PC-9 (cell line): ENCODE data around the gene ADRA1B.

Source experiments
- EZH2 ChIP-seq: fragments of 200-600 bp; sonication (generic); IDR thresholded peaks from 2 replicates; pipeline ENCODE4 v1.8.0; 2017; ENCODE audit warnings: antibody characterized with exemption, low read depth
- TF ChIP-seq, protein P1 (sequence below): fragments of 200-600 bp; sonication (generic); conservative IDR thresholded peaks from 2 replicates; pipeline ENCODE4 v1.6.1; 2017; ENCODE audit warnings: mixed run types, antibody characterized with exemption, mild to moderate bottlenecking, moderate library complexity

DNA sequence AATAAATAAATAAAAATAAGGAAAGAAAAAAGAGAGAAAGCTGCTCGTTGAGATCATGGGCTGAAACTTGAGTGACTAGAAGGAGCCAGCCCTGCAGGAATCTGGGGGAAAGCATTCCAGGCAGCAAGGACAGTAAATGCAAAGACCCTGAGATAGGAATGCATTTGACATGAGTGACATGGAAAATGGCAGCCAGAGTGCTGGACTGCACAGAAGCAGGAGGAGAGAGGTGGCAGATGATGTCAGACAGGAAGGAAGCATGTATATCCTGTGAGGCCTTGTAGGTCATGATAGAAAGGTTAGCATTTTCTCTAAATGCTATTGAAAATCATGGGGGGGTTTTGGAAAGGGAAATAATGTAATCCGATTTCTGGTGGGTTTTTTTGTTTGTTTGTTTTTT lies 29.1 kb downstream of the ADRA1B start:
- TF ChIP-seq, protein P1, sequence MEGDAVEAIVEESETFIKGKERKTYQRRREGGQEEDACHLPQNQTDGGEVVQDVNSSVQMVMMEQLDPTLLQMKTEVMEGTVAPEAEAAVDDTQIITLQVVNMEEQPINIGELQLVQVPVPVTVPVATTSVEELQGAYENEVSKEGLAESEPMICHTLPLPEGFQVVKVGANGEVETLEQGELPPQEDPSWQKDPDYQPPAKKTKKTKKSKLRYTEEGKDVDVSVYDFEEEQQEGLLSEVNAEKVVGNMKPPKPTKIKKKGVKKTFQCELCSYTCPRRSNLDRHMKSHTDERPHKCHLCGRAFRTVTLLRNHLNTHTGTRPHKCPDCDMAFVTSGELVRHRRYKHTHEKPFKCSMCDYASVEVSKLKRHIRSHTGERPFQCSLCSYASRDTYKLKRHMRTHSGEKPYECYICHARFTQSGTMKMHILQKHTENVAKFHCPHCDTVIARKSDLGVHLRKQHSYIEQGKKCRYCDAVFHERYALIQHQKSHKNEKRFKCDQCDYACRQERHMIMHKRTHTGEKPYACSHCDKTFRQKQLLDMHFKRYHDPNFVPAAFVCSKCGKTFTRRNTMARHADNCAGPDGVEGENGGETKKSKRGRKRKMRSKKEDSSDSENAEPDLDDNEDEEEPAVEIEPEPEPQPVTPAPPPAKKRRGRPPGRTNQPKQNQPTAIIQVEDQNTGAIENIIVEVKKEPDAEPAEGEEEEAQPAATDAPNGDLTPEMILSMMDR: no peak
- no peak for TF ChIP-seq EZH2
